Esophagus squamous epithelium (tissue), 5 donors: ENCODE measurements around the gene PHACTR1. TPM values are rescaled to one million over a fixed set of nuclear protein-coding genes. Genes with fewer than 3 reads are reported as not detected.
"Not testable (repeated sequence)": the region's sequence is repeated elsewhere in the genome, so short reads cannot be mapped to it uniquely, and the experiment has no call there.

Source experiments
- DNase-seq: peaks from one replicate; lab custom pipeline; 2025; lab: John Stamatoyannopoulos, UW
- H3K27ac ChIP-seq, 4 donors: fragments of 200-600 bp; sonication (generic); one replicate each; pipeline ENCODE4 v1.5.1; 2016 to 2019; ENCODE audit warnings: mild to moderate bottlenecking in 1 of 4
- H3K27me3 ChIP-seq, 4 donors: fragments of 200-600 bp; sonication (generic); 1 replicate in 3 of 4; 2 replicates in 1 of 4; pipeline versions ENCODE4 v1.5.1 to v1.6.0; 2017 to 2021; ENCODE audit warnings: antibody characterized with exemption in 1 of 4
- H3K36me3 ChIP-seq, 3 donors: fragments of 200-600 bp; sonication (generic); one replicate each; pipeline ENCODE4 v1.5.1; 2016 to 2019
- H3K4me1 ChIP-seq, 3 donors: fragments of 200-600 bp; sonication (generic); one replicate each; pipeline ENCODE4 v1.5.1; 2017 to 2019
- H3K4me3 ChIP-seq, 4 donors: fragments of 200-600 bp; sonication (generic); 1 replicate in 3 of 4; 2 replicates in 1 of 4; pipeline ENCODE4 v1.5.1; 2016 to 2019; ENCODE audit warnings: mild to moderate bottlenecking in 2 of 4, moderate library complexity in 1 of 4
- H3K9me3 ChIP-seq, 3 donors: fragments of 200-600 bp; sonication (generic); one replicate each; pipeline ENCODE4 v1.5.1; 2016 to 2019
- POLR2A ChIP-seq, 4 donors: fragments of 450-650 bp; IDR thresholded peaks; one replicate each; pipeline ENCODE4 v1.6.1; 2017; ENCODE audit warnings: antibody characterized with exemption in 4 of 4, mild to moderate bottlenecking in 4 of 4, moderate library complexity in 3 of 4
- WGBS, 2 donors: methylation state at CpG; one replicate each; pipeline ENCODE4 v1.1.5; 2018; 5-methylcytosine and 5-hydroxymethylcytosine counted together
- intact Hi-C: fragments of 100-400 bp; cut with DNase I; formaldehyde crosslinking; loops from one replicate; pipeline ENCODE4 v1.15.0; 2022
- total RNA-seq, 4 donors: library from RNA; depleted of rRNA; stranded (reverse); fragments of >200 nt; gene quantifications; one replicate each; pipeline ENCODE4 v1.1.0, GENCODE V29; 2016
- TF ChIP-seq, protein P1 (sequence below), 6 experiments: fragments of 450-650 bp in 4 of 6; fragments of 200-600 bp in 2 of 6; sonication (generic) in 2 of 6; IDR thresholded peaks; one replicate each; pipeline ENCODE4 v1.5.1; 2016 to 2019; ENCODE audit warnings: antibody characterized with exemption in 6 of 6, mild to moderate bottlenecking in 4 of 6, moderate library complexity in 4 of 6
- donor health status: DM: yes; HTN: yes; CAD: no.

Gene PHACTR1
- total RNA-seq, 4 donors from 2014 or later: 1.5 to 7.2 (median 4.5) TPM

DNA sequence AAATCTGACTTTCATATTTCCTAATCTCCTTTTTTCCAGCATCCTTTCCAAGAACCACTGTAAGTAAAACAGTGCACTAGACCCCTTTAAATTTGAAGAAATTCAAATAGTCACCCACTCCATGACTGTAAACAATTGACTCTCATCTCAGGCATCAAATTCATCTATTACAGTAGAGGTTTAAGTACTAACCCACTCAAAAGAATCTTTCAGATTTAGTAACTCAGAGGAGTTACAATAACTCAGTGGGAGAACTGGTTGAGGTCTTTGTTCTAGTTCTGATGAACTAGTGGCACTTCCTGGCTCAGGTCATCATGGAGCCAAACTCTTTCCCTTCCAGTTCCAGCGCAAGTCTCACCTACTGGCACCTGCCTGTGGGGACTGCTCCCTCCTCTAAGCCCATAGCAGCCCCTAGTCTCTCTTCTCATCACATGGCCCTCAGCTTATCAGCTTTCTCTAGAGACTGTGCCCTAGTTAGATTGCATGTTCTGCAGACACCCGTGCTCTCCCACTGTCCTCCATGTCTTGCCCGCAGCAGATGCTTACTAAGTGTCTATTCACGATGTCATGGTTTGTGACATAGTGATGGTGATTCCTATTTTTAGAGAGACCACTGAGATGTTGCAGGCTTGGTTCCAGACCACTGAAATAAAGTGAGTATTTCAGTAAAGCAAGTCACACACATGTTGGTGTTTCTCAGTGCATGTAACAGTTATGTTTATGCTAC, 415.5 kb downstream of the PHACTR1 start:
- Histone ChIP-seq H3K36me3 (no peaks in the 10 kb centered on the region), H3K4me1 (no peaks in the 10 kb centered on the region), H3K27me3 (no peaks in the 10 kb centered on the region), H3K9me3 (no peaks in the 10 kb centered on the region), H3K4me3 (no peak overlapping the region), H3K27ac (no peak overlapping the region)
- intact Hi-C loops: no loop called here
- no peak for DNase-seq
- TF ChIP-seq, protein P1, sequence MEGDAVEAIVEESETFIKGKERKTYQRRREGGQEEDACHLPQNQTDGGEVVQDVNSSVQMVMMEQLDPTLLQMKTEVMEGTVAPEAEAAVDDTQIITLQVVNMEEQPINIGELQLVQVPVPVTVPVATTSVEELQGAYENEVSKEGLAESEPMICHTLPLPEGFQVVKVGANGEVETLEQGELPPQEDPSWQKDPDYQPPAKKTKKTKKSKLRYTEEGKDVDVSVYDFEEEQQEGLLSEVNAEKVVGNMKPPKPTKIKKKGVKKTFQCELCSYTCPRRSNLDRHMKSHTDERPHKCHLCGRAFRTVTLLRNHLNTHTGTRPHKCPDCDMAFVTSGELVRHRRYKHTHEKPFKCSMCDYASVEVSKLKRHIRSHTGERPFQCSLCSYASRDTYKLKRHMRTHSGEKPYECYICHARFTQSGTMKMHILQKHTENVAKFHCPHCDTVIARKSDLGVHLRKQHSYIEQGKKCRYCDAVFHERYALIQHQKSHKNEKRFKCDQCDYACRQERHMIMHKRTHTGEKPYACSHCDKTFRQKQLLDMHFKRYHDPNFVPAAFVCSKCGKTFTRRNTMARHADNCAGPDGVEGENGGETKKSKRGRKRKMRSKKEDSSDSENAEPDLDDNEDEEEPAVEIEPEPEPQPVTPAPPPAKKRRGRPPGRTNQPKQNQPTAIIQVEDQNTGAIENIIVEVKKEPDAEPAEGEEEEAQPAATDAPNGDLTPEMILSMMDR (IDR thresholded peaks at IDR 0.05): no peak
- no peak for TF ChIP-seq POLR2A (IDR thresholded peaks at IDR 0.05)
- WGBS, 2 donors: 89 to 95% methylated on average over 3 to 4 of the region's 4 CpGs

DNA sequence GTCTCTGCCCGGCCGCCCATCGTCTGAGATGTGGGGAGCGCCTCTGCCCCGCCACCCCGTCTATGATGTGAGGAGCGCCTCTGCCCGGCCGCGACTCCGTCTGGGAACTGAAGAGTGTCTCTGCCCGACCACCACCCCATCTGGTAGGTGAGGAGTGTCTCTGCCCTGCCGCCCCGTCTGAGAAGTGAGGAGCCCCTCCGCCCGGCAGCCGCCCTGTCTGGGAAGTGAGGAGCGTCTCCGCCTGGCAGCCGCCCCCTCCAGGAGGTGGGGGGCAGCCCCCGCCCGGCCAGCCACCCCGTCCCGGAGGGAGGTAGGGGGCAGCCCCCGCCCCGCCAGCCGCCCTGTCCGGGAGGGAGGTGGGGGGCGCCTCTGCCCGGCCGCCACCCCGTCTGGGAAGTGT, 417.3 kb downstream of the PHACTR1 start:
- intact Hi-C loops, H3K27me3 ChIP-seq, H3K9me3 ChIP-seq, DNase-seq, H3K4me1 ChIP-seq, H3K36me3 ChIP-seq, H3K27ac ChIP-seq, H3K4me3 ChIP-seq: not testable (repeated sequence)
- WGBS, 2 donors: no CpG with 5 or more reads among the region's 32 CpGs

DNA sequence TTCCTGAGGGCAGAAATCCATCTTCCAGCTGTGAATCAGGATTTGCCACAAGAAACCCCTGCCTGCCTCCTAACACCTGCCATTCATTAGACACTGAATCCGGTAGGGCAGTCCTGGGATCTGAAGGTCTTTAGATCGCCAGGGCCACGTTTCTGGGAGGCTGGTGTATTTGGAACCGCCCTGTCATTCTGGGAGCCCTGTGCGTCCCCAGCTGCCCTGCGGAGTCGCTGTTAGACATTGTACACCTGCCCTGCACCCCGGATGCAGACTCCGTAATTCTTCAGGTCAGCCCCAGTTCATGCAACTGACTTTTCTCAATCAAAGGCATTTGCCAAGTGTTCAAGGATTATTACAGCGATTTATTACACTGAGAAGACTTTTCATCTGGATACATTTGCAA, 418.6 kb downstream of the PHACTR1 start:
- no peaks in the 10 kb centered on the region for H3K9me3 ChIP-seq
- H3K27me3 ChIP-seq: no peaks in the 10 kb centered on the region
- TF ChIP-seq POLR2A (IDR thresholded peaks at IDR 0.05): no peak
- TF ChIP-seq, protein P1 (IDR thresholded peaks at IDR 0.05): no peak
- intact Hi-C loops: no loop called here
- H3K36me3 ChIP-seq: no peaks in the 10 kb centered on the region
- no peak for DNase-seq
- H3K4me1 ChIP-seq: no peaks in the 10 kb centered on the region
- no peak overlapping the region for H3K4me3 ChIP-seq
- no peak overlapping the region for H3K27ac ChIP-seq
- 62 to 74% methylated on average over 5 to 9 of the region's 10 CpGs for WGBS, 2 donors

DNA sequence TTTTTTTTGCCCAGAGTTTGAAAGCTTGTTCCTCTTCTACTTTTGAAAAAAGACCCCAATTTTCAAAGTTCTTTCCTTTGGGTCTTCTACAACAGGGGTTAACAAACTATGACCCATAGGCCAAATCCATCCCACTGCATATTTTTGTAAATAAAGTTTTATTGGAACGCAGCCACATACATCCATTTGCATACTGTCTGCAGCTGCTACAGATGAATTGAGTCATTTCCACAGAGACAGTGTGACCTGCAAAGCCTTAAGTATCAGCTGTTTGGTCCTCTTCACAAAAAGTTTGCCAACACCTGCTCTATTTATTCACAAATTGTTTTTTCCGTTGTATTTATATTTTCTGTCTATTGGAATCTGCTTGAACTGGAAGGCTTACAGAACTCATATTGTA, 422.6 kb downstream of the PHACTR1 start:
- Histone ChIP-seq H3K27ac (no peak overlapping the region), H3K36me3 (no peaks in the 10 kb centered on the region), H3K4me3 (no peak overlapping the region), H3K4me1 (no peaks in the 10 kb centered on the region), H3K9me3 (no peaks in the 10 kb centered on the region), H3K27me3 (no peaks in the 10 kb centered on the region)
- TF ChIP-seq, protein P1 (IDR thresholded peaks at IDR 0.05): no peak
- TF ChIP-seq POLR2A (IDR thresholded peaks at IDR 0.05): no peak
- intact Hi-C loops: no loop called here
- 83 to 97% methylated on average over 2 of the region's 2 CpGs for WGBS, 2 donors
- DNase-seq: no peak

DNA sequence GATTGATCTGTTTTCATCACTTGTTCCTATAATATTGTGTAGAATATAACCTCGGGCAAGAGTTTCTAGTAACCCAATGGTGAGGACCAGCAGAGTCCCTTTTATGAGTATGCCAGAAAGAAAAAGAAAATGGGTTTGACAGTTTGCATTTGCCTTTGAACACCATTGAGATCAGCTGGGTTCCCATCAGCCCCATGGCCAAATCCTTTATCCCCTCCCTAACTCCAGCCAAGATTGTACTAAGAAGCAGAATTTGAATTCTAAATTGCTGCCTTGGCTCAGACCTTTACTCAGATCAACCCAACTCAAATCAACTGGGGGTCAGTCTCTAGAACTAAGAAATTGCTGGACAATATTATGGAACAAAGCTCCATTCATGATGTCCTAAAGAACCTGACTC, 424.4 kb downstream of the PHACTR1 start:
- no peaks in the 10 kb centered on the region for H3K36me3 ChIP-seq
- DNase-seq: no peak
- no peaks in the 10 kb centered on the region for H3K4me1 ChIP-seq
- 85 to 97% methylated on average over 1 of the region's 1 CpG for WGBS, 2 donors
- intact Hi-C loops: no loop called here
- TF ChIP-seq POLR2A (IDR thresholded peaks at IDR 0.05): no peak
- TF ChIP-seq, protein P1 (IDR thresholded peaks at IDR 0.05): no peak
- H3K9me3 ChIP-seq: no peaks in the 10 kb centered on the region
- H3K27ac ChIP-seq: no peak overlapping the region
- no peaks in the 10 kb centered on the region for H3K27me3 ChIP-seq
- H3K4me3 ChIP-seq: no peak overlapping the region
